HG02588 (cell line): ENCODE data around the gene TBC1D22B.

Experiments
- ATAC-seq: cut with Tn5 transposase; IDR thresholded peaks from one replicate; pipeline ENCODE4 v1.9.1; 2021; ENCODE audit warnings: mild to moderate bottlenecking, moderate library complexity; ENCODE audit not compliant: unreplicated experiment

TBC1D22B gene, protein sequence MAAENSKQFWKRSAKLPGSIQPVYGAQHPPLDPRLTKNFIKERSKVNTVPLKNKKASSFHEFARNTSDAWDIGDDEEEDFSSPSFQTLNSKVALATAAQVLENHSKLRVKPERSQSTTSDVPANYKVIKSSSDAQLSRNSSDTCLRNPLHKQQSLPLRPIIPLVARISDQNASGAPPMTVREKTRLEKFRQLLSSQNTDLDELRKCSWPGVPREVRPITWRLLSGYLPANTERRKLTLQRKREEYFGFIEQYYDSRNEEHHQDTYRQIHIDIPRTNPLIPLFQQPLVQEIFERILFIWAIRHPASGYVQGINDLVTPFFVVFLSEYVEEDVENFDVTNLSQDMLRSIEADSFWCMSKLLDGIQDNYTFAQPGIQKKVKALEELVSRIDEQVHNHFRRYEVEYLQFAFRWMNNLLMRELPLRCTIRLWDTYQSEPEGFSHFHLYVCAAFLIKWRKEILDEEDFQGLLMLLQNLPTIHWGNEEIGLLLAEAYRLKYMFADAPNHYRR

DNA sequence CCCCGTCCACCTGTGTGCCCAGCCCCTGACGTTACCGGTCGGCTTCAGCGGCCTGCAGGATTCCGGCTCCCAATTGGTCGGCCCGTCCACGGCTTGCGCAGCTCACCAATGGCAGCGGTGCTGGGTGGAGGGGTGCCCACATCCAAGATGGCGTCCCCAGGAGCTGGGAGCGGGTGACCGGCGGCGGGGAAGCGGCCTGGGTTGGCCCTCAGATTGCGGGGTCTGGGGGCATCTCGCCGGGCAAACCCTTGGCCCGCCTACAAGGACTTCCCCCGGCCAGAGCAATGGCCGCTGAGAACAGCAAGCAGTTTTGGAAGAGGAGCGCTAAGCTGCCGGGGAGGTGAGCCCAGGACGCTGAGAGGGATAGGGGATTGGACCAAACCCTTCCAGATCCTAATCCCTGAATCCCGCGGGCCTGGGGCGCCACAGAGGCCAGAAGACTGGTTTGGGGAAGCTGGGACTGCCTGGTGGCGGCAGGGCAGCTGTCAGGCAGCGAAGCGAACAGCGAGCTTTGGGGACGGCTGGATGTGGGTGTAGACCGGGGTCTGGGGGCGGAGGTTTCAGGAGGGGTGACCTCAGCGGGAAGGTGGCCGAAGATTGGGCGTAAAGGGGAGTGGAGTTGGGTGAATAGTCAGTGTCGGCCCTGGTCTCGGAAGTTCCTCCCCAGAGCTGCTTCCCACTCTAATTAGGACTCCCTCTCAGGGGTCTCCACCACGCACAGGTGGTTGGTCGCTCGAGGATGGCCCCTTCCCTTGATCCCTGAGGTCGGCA is at the start of gene TBC1D22B, which contains the start of gene TMEM217:
Gene TBC1D22B (plus strand): TSS at position 139 of the 771 bp plus-strand sequence. CDS start 146 bp downstream, at position 285.
Gene TMEM217 (minus strand): TSS at position 511 of the 771 bp plus-strand sequence. CDS start 39,114 bp downstream, outside the sequence.
- peak; percentile 98 for ATAC-seq

DNA sequence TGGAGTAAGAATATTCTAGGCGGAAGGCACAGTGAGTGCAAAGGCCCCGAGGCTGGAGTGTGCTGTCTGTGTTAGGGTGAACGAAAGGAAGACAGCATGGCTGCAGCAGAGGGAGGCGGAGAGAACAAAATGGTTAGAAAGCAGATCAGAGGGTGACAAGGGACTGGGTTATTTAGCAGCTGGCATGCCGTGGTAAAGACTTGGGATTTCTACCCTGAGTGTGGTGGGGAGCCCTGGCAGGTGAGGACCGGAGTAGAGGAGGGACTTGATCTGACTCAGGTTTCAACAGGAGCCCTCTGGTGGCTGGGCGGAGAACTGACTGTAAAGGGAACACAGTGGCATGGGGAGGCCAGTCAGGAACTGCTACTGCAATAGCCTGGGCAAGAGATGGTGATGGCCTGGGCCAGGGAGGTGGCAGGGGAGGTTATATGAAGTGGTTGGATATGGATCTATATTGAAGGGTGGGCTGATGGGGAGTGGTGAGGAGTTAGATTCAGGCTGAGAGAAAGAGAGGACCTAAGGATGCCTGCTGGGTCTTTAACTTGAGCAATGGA is 49.6 kb upstream of the TBC1D22B start:
- no peak for ATAC-seq

DNA sequence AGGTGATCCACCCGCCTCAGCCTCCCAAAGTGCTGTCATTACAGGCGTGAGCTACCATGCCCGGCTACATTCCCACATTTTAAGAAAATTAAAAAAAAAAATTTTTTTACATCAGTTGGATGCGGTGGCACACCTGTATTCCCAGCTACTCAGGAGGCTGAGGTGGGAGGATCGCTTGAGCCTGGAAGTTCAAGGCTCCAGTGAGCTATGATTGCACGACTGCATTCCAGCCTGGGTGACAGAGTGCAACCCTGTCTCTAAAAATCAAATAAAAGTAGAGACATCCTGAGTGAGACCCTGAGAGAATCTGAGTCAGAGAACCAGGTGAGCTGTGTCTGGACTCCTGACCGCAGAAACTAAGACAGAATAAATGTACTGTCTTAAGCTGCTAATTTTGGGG is 48.8 kb upstream of the TBC1D22B start:
- no peak for ATAC-seq

DNA sequence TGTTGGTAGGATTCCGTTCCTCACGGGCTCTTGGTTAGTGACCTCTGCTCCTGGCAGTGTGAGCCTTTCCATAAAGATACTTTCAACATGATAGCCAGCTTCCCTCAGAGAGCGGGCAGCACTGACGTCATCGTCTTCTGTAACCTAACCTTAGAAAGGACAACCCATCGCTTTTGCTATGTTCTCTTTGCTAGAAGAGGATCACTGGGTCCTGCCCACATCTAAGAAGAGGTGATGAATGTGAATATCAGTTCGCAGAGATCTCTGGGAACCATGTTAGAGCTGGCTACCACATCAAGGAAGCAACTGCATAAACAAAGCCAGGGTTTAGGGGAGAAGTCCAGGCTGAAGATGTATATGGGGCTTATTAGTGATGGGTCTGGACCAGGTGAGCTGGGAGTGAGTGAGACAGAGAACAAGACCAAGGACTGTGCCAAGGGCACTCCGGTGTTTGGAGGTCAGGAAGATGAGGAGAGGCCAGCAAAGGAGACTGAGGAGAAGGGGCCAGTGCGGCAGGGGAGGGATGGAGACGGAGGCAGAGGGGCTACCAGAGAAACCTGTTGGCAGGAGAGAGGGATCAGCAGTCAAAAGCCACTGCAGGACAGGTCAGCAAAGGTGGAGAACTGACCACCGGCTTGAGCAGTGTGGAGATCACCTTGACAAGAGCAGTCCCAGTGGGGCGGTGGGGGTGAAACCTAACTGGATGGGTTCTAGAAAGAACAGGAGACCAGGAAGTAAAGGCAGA is 47.9 kb upstream of the TBC1D22B start:
- ATAC-seq: no peak

DNA sequence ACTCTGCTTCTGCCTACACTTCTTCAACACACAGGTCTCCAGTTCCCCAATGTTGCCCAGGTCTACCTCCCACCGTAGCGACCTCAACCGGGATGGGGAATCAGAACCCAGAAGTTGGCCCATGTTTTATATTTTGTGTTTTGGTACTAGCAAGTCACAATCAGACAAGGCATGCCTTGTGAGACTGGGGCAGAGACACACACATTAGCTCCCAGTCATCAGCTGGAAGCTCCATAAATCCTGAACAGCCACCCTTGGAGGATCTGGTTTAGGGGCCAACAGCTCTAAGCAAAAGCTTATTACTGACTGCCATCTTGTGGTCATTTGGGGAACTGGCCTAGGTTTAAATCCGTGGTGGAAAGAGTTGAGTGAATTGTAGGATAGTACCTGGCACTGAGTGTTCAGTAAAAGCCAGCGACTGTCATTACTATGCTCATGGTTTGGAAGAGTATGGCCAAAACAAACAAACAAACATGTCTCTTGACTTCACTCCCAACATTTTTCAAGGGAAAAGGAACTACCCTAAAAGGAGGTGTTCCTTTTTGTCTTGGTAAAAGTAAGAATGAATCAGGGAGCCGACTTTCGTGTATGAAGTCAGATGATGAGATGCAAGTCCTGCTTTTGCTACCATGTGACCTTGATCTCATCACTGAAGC is 47.1 kb upstream of the TBC1D22B start:
- ATAC-seq: no peak

DNA sequence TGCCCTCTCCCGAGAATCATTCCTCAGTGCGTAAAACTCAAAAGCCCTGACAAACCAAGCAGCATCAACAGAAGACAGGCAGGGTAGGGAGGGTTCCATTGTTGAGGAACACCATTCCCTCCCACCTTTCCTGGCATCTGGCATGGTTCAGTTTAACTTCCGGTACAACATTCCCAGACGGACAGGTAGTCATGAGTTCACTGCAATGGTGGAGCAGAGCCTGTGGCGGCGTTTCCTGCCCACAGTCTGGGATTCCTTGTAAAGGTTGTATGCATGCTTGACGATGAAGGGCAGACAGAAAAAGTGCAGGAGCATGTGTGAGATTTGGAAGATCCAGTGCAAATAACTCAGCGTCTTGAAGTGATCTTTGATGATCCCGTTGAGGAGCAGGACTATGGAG is 45.3 kb upstream of the TBC1D22B start:
- no peak for ATAC-seq

DNA sequence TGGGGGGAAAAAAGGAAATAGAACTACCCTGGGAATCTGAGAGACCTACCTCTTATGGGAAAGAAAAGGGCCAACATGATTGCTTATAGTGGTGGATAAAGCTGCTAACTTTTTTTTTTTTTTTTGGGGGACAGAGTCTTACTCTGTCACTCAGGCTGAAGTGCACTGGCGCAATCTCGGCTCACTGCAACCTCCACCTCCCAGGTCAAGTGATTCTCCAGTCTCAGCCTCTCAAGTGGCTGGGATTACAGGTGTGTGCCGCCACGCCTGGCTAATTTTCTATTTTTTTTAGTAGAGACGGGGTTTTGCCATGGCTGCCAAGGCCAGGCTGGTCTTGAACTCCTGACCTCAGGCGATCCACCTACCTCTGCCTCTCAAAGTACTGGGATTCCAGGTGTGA is 39.5 kb upstream of the TBC1D22B start:
- ATAC-seq: no peak

DNA sequence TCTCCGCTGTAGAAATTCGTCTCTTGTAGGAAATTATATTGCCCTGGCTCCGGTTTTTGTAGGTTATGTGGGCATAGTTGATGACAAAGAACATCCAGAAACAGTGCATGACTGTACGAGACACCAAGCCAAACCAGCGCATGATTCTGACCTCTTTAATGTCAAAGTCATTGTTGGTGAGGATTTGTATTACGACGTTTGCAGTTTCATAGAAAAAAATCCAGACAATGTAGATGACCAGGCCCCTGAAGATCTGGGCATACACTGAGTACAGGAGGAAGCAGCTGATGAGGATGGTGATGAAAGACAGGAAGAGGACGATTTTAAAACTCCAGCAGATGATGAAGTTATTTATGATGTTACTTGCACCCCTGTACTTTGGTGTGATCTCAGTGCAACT is 39.1 kb upstream of the TBC1D22B start:
- no peak for ATAC-seq

DNA sequence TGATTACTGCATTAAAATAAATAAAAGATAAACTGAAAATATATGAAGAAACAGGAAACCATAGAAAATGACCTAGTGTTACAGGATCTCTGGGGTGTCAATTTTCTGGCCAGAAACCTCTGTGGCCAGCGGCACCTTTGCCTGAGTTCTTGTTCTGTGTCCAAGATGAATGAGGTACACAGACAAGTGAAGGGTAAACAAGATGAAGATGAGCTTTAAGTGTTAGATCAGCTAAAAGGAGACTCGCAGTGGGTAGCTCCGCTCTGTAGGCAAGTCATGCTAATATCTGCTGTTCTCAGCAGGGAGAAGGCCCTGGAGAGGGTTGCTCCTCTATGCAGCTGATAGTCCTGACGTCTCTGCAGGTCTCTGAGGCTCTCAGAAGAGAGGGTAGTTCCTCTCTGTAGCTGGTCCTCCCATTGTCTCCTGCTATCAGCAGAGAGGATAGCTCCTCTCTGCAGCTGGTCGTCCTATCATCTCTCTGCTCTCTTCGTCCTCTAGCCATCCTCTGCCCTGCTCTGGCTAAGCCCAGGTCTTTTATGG is 35.9 kb upstream of the TBC1D22B start:
- peak; percentile 6 for ATAC-seq

DNA sequence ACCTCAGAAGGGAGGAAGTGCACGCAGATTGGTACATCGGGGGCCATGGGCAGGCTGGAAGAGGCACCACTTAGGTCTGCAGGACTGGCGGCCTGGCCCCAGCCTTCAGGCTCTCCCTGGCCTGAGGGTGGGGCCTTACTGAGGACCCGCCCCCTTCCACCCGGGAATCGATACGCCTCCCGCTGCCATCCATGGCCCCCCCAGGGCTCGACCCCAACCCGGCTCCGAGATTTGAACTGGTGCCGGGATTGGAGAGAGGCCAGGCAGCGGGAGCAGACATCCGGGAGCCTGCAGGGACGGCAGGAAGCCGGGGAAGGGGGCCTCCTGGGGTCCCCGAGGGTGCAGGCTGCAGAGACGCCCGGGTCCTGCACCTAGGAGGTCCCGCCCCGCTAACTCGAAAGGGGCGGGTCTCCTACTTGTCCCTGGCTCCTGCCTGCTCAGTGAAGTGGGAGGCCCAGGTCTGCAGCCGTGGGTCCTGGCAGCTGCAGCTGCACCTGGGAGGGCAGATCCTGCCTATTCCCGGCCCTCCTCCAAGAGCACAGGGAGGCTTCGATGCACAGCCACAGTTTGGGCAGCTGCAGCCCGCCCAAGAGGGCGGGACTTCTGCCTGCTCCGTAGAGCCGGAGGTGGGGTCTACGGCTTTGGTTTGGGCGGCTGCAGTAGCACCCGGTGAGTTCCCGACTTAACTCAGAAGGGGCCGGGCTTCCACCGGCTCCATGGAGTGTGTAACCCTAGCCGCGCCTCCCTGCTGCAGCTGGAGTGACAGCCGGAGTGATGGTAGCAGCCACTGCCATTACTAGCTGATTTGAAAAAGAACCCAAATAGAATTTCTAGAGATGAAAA is 35.2 kb upstream of the TBC1D22B start:
- peak; percentile 84 for ATAC-seq

DNA sequence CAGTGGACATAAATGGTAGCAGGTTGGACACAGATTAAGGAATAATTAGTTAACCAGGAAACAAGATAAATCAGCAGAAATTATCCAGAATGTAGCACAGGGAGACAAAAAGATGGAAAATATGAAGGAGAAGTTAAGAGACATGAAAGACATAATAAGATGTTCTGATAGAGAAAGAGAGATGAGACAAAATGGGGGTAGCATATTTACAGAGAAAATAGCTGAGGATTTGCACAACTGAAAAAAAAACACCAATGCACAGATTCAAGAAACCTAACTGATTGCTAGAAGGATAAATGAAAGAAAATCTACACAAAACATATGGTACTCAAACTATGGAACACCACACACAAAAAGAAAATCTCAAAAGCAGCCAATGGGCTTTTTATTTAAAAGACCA is 34.6 kb upstream of the TBC1D22B start:
- ATAC-seq: no peak

DNA sequence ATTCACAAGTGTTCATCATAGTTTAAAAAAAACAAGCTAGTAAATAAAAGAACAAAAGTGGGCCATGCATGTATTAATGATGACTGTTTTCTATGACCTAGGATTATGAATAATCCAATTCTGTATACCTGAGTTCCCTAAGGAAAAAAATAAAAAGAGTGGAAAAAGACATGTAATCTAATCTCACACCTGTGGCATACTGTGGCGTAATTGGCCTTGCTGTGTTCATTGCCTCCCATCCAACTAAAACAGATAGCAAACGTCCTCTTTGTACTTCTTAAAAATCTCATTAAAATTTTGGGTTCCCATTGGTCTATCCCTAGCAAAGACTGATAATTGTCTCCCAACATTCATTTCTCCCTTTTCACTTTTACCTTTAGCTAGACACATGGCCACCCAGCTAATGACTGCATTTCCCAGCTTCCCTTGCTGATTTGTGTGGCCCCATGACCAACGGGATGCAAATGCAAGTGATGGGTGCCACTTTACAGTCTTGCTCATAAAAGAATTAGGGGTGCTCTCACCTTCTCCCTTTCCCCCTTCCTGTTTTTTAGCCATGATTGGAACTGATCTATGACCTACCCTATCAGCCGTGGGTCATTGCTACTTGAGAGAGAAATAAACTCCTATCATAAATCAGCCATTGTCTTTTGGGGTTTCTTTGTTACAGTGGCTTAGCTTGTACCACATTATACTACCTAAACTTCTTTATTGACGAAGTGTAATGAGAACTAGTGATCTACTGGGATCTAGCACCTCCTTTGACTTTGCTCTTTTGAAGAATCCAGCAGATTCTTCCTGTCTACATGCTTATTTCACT is 32.0 kb upstream of the TBC1D22B start:
- no peak for ATAC-seq

DNA sequence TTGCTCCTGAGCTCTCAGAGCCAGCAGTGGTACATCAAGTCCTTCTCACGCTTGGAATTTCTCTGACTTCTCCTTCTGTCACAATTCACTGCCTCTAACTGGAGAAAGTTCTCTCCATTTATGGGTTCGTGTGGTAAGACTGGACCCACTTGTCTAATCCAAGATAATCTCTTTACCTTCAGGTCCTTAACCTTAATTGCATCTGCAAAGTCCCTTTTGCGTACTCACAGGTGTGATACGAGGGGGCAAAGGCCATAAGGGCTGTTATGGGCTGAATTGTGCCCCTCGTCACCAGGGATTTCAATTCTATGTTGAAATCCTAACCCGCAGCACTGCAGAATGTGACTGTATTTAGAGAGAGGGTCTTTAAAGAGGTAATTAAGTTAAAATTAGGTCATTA is 27.5 kb upstream of the TBC1D22B start:
- ATAC-seq: no peak

DNA sequence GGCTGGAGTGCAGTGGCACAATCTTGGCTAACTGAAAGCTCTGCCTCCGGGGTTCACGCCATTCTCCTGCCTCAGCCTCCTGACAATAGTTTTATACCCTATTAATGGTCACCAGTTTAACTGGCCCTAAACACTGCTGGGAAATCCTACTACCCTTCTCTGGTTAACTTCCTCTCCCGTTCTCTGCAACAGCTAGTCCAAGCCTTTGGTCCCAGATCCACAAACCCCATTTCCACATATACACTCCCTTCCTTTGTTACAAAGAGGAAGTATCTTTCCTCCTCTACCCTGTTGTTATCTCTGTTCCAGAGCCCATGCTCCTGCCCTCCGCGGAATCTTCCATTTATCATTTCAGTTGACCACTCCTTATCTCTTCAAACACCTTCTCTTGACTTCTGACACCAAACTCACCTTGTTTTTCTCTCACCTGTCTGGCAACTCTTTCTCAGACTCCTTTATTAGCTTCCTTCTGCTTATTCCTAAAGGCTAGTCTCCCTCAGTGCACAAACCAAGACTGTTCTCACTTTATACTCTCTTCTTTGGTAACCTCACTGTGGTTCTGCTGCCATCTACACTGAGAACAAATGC is 25.0 kb upstream of the TBC1D22B start:
- no peak for ATAC-seq

DNA sequence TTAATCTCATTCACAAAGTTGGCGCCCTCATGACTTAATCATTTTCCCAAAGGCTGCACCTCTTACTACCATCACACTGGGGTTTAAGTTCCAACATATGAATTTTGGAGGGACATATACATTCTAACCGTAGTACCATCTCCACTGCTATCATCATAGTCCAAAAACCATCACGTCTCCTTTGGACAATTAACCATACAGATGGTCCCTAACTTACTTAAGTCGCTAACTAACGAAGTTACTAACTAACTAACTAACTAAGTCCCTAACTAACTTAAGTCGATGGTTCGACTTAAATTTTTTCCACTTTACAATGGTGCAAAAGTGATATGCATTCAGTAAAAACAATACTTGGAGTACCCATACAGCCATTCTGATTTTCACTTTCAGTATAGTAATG is 24.0 kb upstream of the TBC1D22B start:
- ATAC-seq: no peak

DNA sequence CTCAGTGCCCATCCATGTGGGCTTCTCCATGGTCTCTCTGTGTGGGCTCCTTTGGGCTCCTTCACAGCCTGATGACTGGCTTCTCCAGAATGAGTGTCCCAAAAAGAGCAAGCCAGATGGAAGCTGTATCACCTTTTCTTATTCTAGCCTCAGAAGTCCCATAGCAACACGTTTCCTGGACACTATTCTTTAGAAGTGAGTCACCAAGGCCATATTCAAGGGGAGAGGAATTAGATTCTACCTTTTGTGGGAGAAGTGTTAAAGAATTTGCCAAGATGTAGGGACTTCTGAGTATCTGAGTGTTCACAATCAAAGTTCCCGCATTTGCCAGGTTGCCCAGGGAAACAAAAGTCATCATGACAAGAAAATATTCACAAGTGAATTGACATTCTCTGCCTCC is 20.7 kb upstream of the TBC1D22B start:
- ATAC-seq: no peak

DNA sequence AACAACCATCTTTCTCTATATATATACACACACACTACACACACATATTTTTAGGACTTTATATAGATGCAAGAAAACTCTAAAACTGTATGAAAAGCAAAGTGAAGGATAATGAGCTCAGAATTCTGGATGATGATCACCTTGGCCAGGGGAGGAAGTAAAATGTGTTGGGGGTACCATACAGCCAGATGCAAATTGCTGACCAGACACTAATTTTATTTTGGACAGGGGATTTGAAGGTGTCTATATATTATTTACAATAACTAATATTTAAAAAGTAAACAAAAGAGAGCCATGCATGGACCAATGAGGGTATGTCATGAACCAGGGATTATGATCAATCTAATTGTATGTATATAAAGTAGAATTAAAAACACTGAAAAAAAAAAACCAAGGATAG is 19.8 kb upstream of the TBC1D22B start:
- no peak for ATAC-seq

DNA sequence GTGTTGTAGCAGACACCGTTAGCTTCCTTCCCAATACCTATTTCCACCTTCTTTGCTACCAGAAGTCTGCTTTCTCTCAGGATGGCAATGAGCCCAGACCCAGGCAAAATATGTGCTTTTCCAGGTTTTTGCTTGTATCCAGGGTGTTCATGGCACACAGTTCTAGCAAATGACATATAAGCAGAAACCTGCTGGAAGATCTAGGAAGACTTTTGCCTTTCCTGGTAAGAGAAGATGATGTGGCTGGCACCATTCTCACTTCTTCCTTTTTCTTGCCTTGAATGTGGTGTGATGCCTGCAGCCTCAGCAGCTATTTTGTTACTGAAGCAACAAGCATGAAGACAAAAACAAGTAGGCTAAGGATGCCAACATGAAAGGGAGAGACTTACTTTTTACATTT is 19.2 kb upstream of the TBC1D22B start:
- no peak for ATAC-seq
